DND-41 (cell line): ENCODE data around the gene HSD3B1.

Experiments used
- ATAC-seq: fragments of 200-7000 bp; cut with Tn5 transposase; 3 replicates; pipeline ENCODE4 v1.9.1; 2021; ENCODE audit warnings: low read depth; ENCODE audit not compliant: insufficient read depth
- DNase-seq: peaks from one replicate; pipeline ENCODE4 v3.0.0-alpha.2; 2020
- H2AFZ ChIP-seq: 2 replicates; pipeline ENCODE4 v1.6.0; 2012; ENCODE audit warnings: low read depth, low read length
- H3K27ac ChIP-seq: 2 replicates; pipeline ENCODE4 v1.5.1; 2012; ENCODE audit warnings: low read length, inconsistent platforms
- H3K27me3 ChIP-seq: fragments of 200-600 bp; sonication (generic); 2 replicates; pipeline ENCODE4 v1.6.0; 2012; ENCODE audit warnings: low read length, mild to moderate bottlenecking, inconsistent platforms; ENCODE audit not compliant: insufficient read depth, poor library complexity
- H3K36me3 ChIP-seq: 2 replicates; pipeline ENCODE4 v1.5.1; 2012; ENCODE audit warnings: low read length, inconsistent platforms; ENCODE audit not compliant: insufficient read depth
- H3K4me1 ChIP-seq: 2 replicates; pipeline ENCODE4 v1.5.1; 2012; ENCODE audit warnings: mild to moderate bottlenecking, low read length; ENCODE audit not compliant: insufficient read depth
- H3K4me2 ChIP-seq: 2 replicates; pipeline ENCODE4 v1.6.0; 2012; ENCODE audit warnings: mild to moderate bottlenecking, moderate library complexity, low read length, inconsistent platforms; ENCODE audit not compliant: insufficient read depth
- H3K4me3 ChIP-seq, 2 experiments: fragments of 200-600 bp in 1 of 2; shearing (Covaris generic) in 1 of 2; 2 replicates each; pipeline ENCODE4 v1.5.1; 2012 to 2016; ENCODE audit warnings: inconsistent platforms in 2 of 2, low read length in 2 of 2, mild to moderate bottlenecking in 2 of 2, low read depth in 1 of 2, moderate library complexity in 1 of 2
- H3K79me2 ChIP-seq: 2 replicates; pipeline ENCODE4 v1.6.0; 2012; ENCODE audit warnings: low read length, inconsistent platforms; ENCODE audit not compliant: insufficient read depth
- H3K9ac ChIP-seq: 2 replicates; pipeline ENCODE4 v1.6.0; 2012; ENCODE audit warnings: low read depth, mild to moderate bottlenecking, inconsistent platforms, low read length, moderate library complexity
- H3K9me3 ChIP-seq: 2 replicates; pipeline ENCODE4 v1.5.1; 2012; ENCODE audit warnings: low read length, moderate library complexity, mild to moderate bottlenecking, inconsistent platforms; ENCODE audit not compliant: insufficient read depth, severe bottlenecking
- H4K20me1 ChIP-seq: 2 replicates; pipeline ENCODE4 v1.6.0; 2012; ENCODE audit warnings: low read length; ENCODE audit not compliant: insufficient read depth
- EZH2 ChIP-seq: IDR thresholded peaks from 3 replicates; pipeline ENCODE4 v1.6.1; 2012; ENCODE audit warnings: borderline replicate concordance, low read depth, mild to moderate bottlenecking, moderate library complexity, low read length, inconsistent platforms; ENCODE audit not compliant: severe bottlenecking
- TF ChIP-seq, protein P1 (sequence below): IDR thresholded peaks from 2 replicates; pipeline ENCODE4 v1.5.1; 2012; ENCODE audit warnings: borderline replicate concordance, low read length, moderate library complexity, mild to moderate bottlenecking; ENCODE audit not compliant: poor library complexity, severe bottlenecking; ENCODE audit errors: extremely low read depth

HSD3B1 gene

DNA sequence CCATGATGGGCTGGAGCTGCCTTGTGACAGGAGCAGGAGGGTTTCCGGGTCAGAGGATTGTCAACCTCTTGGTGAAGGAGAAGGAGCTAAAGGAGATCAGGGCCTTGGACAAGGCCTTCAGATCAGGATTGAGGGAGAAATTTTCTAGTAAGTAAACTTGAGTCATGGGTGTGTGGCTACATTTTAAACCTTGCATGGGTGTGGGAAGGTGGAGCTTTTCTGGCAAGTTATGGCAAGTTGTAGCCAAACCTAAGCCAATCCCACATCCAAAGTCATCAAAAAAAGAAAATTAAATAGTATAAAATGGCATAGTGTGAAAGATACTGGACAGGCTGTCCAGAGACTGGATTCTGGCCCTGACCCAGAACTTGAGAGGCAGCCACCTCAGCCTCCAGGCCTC is 39.8 kb upstream of the HSD3B1 start:
- TF ChIP-seq EZH2: no peak
- TF ChIP-seq, protein P1, sequence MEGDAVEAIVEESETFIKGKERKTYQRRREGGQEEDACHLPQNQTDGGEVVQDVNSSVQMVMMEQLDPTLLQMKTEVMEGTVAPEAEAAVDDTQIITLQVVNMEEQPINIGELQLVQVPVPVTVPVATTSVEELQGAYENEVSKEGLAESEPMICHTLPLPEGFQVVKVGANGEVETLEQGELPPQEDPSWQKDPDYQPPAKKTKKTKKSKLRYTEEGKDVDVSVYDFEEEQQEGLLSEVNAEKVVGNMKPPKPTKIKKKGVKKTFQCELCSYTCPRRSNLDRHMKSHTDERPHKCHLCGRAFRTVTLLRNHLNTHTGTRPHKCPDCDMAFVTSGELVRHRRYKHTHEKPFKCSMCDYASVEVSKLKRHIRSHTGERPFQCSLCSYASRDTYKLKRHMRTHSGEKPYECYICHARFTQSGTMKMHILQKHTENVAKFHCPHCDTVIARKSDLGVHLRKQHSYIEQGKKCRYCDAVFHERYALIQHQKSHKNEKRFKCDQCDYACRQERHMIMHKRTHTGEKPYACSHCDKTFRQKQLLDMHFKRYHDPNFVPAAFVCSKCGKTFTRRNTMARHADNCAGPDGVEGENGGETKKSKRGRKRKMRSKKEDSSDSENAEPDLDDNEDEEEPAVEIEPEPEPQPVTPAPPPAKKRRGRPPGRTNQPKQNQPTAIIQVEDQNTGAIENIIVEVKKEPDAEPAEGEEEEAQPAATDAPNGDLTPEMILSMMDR: no peak
- H3K4me1 ChIP-seq: no peaks in the 10 kb centered on the region
- no peak overlapping the region for H3K9ac ChIP-seq
- H3K9me3 ChIP-seq: no peaks in the 10 kb centered on the region
- H3K4me2 ChIP-seq: no peak overlapping the region
- no peak overlapping the region; the same call in 1 of the 2 replicates for H2AFZ ChIP-seq
- no peak overlapping the region for H3K4me3 ChIP-seq
- no peaks in the 10 kb centered on the region; the same call in 1 of the 2 replicates for H4K20me1 ChIP-seq
- H3K79me2 ChIP-seq: no peaks in the 10 kb centered on the region
- H3K36me3 ChIP-seq: no peaks in the 10 kb centered on the region
- DNase-seq (no peak), ATAC-seq (no peak)
- peaks cover 6% of the 10 kb centered on the region for H3K27me3 ChIP-seq
- H3K27ac ChIP-seq: no peak overlapping the region

DNA sequence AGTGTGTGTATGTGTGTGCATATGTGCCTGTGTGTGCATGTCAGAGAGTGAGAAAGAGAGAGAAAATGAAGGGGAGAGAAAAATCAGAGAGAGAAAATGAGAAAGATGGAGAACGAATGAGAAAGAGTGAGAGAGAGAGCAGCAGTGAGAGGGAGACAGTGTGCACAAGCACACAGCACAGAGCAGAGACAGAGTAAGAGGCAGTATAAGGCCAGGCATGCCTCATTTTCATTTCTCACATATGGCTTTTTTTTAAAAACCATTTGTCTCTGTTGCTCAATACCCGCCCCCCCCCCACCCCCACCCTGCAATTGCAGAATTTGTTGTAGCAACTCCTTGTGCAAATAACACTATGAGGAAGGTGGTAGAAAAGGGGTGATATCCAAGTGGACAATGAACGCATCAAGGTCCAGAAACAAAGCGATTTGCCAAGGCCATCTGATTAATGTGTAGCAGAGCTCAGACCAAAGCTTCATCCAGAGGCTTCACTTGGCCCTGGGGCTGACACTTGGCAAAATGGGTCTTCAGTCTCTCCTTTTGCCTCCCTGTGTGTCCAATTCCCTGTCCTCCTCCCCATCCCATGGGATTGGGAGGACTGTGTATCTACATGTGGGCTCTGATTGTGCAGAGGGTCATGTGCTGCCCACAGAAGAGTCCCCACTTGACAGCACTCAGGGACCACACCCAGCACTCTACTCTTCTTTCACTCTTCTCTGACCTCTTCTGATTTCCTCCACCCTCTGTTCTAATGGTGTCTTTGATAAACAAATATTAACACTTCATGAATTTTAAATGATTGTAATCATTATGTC is 38.9 kb upstream of the HSD3B1 start:
- Histone ChIP-seq H3K79me2 (no peaks in the 10 kb centered on the region), H3K27ac (no peak overlapping the region), H2AFZ (no peak overlapping the region), H4K20me1 (no peaks in the 10 kb centered on the region; the same call in 1 of the 2 replicates), H3K9me3 (no peaks in the 10 kb centered on the region), H3K4me2 (no peak overlapping the region), H3K36me3 (no peaks in the 10 kb centered on the region), H3K9ac (no peak overlapping the region), H3K4me3 (no peak overlapping the region), H3K4me1 (no peaks in the 10 kb centered on the region), H3K27me3 (peaks cover 6% of the 10 kb centered on the region)
- no peak for TF ChIP-seq EZH2
- TF ChIP-seq, protein P1: no peak
- DNase-seq (no peak), ATAC-seq (no peak)

DNA sequence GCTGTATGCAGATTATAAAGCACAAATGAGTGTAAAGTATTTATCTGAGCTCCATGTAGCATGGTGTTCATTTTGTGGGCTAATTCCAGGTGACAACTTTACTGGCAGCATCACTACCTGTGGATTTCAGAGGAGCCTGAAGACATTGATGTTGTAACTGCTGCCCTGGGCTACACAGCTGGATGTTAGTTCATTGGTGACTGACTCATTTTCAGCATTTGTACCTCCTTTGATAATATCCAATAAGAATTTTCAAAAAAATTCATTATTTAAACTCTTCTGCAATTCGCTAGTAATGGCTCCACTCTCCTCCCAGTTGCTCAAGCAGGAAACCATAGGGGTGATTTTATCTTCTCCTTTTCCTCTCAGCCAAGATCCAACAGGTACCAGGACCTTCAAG is 37.3 kb upstream of the HSD3B1 start:
- Histone ChIP-seq H3K4me3 (no peak overlapping the region), H3K4me1 (no peaks in the 10 kb centered on the region), H3K4me2 (no peak overlapping the region), H3K79me2 (no peaks in the 10 kb centered on the region), H3K27ac (no peak overlapping the region), H3K36me3 (no peaks in the 10 kb centered on the region), H3K9ac (no peak overlapping the region), H4K20me1 (no peaks in the 10 kb centered on the region; the same call in 1 of the 2 replicates), H2AFZ (no peak overlapping the region), H3K9me3 (no peaks in the 10 kb centered on the region), H3K27me3 (peaks cover 6% of the 10 kb centered on the region)
- DNase-seq: no peak
- ATAC-seq: no peak
- TF ChIP-seq EZH2: no peak
- TF ChIP-seq, protein P1: no peak
